A673 (cell line): Measurements from ENCODE around the gene POU2F3. TPM values are rescaled to one million over a fixed set of nuclear protein-coding genes. Genes with fewer than 3 reads are reported as not detected.

Source experiments
- BruUV-seq: library from RNA; stranded (reverse); fragments of 400-500 nt; replicated peaks from 2 replicates; lab custom pipeline; 2021; lab: Mats Ljungman, UMichigan
- CTCF ChIA-PET: fragments of 300-600 bp; sonication (Branson Sonifier 250); formaldehyde crosslinking; loops from one replicate; lab custom pipeline; 2022; ENCODE audit warnings: antibody characterized with exemption; lab: Charles Lee
- POLR2A ChIA-PET: fragments of 300-600 bp; sonication (Branson Sonifier 250); formaldehyde crosslinking; loops from one replicate; lab custom pipeline; 2022; ENCODE audit warnings: antibody characterized with exemption; ENCODE audit not compliant: low non-redundant PET; lab: Charles Lee
- DNase-seq: peaks from one replicate; pipeline ENCODE4 v3.0.0-alpha.2; 2015; ENCODE audit warnings: low spot score
- H3K27ac ChIP-seq: fragments of 200-600 bp; sonication (generic); 2 replicates; pipeline ENCODE4 v1.5.1; 2016; ENCODE audit warnings: mixed run types, low read depth, mild to moderate bottlenecking, mixed read lengths, antibody characterized with exemption, low read length; ENCODE audit not compliant: poor library complexity, severe bottlenecking
- H3K27me3 ChIP-seq: fragments of 200-600 bp; sonication (generic); replicated peaks from 2 replicates; pipeline ENCODE4 v1.6.1; 2017; ENCODE audit warnings: mixed run types, low read depth, mild to moderate bottlenecking, mixed read lengths, antibody characterized with exemption, low read length; ENCODE audit not compliant: insufficient read depth, poor library complexity
- H3K36me3 ChIP-seq: fragments of 200-600 bp; sonication (generic); 2 replicates; pipeline ENCODE4 v1.6.1; 2016; ENCODE audit warnings: mixed run types, mild to moderate bottlenecking, mixed read lengths, antibody characterized with exemption, low read length; ENCODE audit not compliant: insufficient read depth, poor library complexity, severe bottlenecking
- H3K4me1 ChIP-seq: fragments of 200-600 bp; sonication (generic); 2 replicates; pipeline ENCODE4 v1.6.1; 2017; ENCODE audit warnings: mixed run types, mild to moderate bottlenecking, mixed read lengths, antibody characterized with exemption, low read length; ENCODE audit not compliant: insufficient read depth, poor library complexity, severe bottlenecking
- H3K4me3 ChIP-seq: fragments of 200-600 bp; sonication (generic); 2 replicates; pipeline ENCODE4 v1.5.1; 2016; ENCODE audit warnings: low read depth, mixed run types, mild to moderate bottlenecking, mixed read lengths, low read length; ENCODE audit not compliant: poor library complexity, severe bottlenecking
- H3K9me3 ChIP-seq: fragments of 200-600 bp; sonication (generic); 2 replicates; pipeline ENCODE4 v1.6.1; 2016; ENCODE audit warnings: mixed run types, low read depth, mild to moderate bottlenecking, mixed read lengths, antibody characterized with exemption, low read length; ENCODE audit not compliant: poor library complexity, severe bottlenecking
- CTCF ChIP-seq: fragments of 300-800, 200-600 bp; sonication (generic); conservative IDR thresholded peaks from 2 replicates; pipeline ENCODE4 v1.5.1; 2017; ENCODE audit warnings: low read depth, mild to moderate bottlenecking, antibody characterized with exemption, low read length, moderate library complexity, mixed read lengths
- EZH2 ChIP-seq: fragments of 200-600 bp; sonication (generic); IDR thresholded peaks from 2 replicates; pipeline ENCODE4 v1.6.1; 2017; ENCODE audit warnings: borderline replicate concordance, low read depth, mild to moderate bottlenecking, mixed read lengths, antibody characterized with exemption, low read length; ENCODE audit not compliant: poor library complexity, severe bottlenecking
- intact Hi-C: fragments of 100-400 bp; cut with micrococcal nuclease; formaldehyde crosslinking; loops from one replicate; pipeline ENCODE4 v1.10.0; 2022; ENCODE audit not compliant: unreplicated experiment
- total RNA-seq: library from RNA; stranded (reverse); gene quantifications from 2 replicates; pipeline ENCODE4 v1.2.3, GENCODE V29; 2021

Gene POU2F3
- total RNA-seq, 1 experiment from 2014 or later = not detected

DNA sequence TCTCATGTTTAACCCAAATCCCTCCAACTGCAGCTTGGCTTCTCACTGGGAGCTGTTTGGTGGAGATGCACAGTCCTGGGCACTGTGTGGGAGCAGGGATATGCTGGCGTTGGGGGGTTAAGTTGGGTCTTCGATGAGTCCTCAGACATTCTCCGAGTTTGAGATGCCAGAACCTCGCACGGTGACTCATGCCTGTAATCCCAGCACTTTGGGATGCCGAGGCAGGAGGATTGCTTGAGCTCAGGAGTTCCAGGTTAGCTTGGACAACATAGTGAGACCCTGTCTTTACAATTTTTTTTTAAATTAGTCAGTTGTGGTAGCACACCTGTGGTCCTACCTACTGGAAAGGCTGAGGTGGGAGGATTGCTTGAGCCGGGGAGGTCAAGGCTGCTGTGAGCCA is 20.7 kb downstream of the POU2F3 start:
- TF ChIP-seq CTCF (no peak), EZH2 (no peak)
- Histone ChIP-seq H3K36me3 (no peaks in the 10 kb centered on the region), H3K4me3 (no peak overlapping the region), H3K27me3 (peaks cover 19% of the 10 kb centered on the region), H3K4me1 (no peaks in the 10 kb centered on the region), H3K9me3 (no peaks in the 10 kb centered on the region), H3K27ac (no peak overlapping the region)
- ChIA-PET POLR2A (no interaction called here), CTCF (no interaction called here)
- intact Hi-C loops = no loop called here
- BruUV-seq = no TSS peak
- DNase-seq = no peak

GRCh38 chr11:120261321-120261720 is 21.4 kb downstream of the POU2F3 start:
- Histone ChIP-seq H3K27me3 (peaks cover 15% of the 10 kb centered on the region), H3K27ac (no peak overlapping the region), H3K4me3 (no peak overlapping the region), H3K9me3 (no peaks in the 10 kb centered on the region), H3K36me3 (no peaks in the 10 kb centered on the region), H3K4me1 (no peaks in the 10 kb centered on the region)
- ChIA-PET POLR2A (no interaction called here), CTCF (no interaction called here)
- TF ChIP-seq CTCF (no peak), EZH2 (no peak)
- BruUV-seq = no TSS peak
- no peak for DNase-seq
- intact Hi-C loops = no loop called here

GRCh38 chr11:120261931-120262330 is 22.0 kb downstream of the POU2F3 start:
- ChIA-PET POLR2A (no interaction called here), CTCF (no interaction called here)
- no TSS peak for BruUV-seq
- DNase-seq = no peak
- intact Hi-C loops = no loop called here
- peaks cover 16% of the 10 kb centered on the region for H3K27me3 ChIP-seq
- H3K9me3 ChIP-seq = no peaks in the 10 kb centered on the region
- no peaks in the 10 kb centered on the region for H3K36me3 ChIP-seq
- H3K4me3 ChIP-seq = no peak overlapping the region
- no peak overlapping the region for H3K27ac ChIP-seq
- TF ChIP-seq EZH2 = no peak
- no peak for TF ChIP-seq CTCF
- H3K4me1 ChIP-seq = no peaks in the 10 kb centered on the region
